ENCODE results near the gene POLR2J.
"Not testable (repeated sequence)": the region's sequence is repeated elsewhere in the genome, so short reads cannot be mapped to it uniquely, and the experiment has no call there.

- not testable (repeated sequence) for TF ChIP-seq CTCF (IDR thresholded peaks at IDR 0.05); REST (IDR thresholded peaks at IDR 0.05; ENCODE audit: insufficient read depth in 1 of 2, low read depth in 2 of 2, low read length in 1 of 2); TCF7L2 (IDR thresholded peaks at IDR 0.05; ENCODE audit: low read depth, low read length); POLR2AphosphoS5 (IDR thresholded peaks at IDR 0.05; ENCODE audit: low read depth, low read length); SIN3A (IDR thresholded peaks at IDR 0.05; ENCODE audit: borderline replicate concordance, insufficient read depth, low read depth, low read length)
Measured at GRCh38 chr7:102474736-102475435, 3.8 kb downstream of the POLR2J start.

Measured in Panc1 (cell line).